ENCODE data around the gene FAM81B.

The FAM81B gene

GRCh38 chr5:95424526-95424925, 33.4 kb downstream of the FAM81B start:
- Histone ChIP-seq H3K4me1 (no peaks in the 10 kb centered on the region), H3K36me3 (no peaks in the 10 kb centered on the region), H3K27me3 (no peaks in the 10 kb centered on the region; the same call in 1 of the 2 replicates), H3K4me3 (ENCODE audit: low read depth, low read length) (no peak overlapping the region), H3K9me3 (no peaks in the 10 kb centered on the region)
- DNase-seq, result no peak
- TF ChIP-seq CTCF (IDR thresholded peaks at IDR 0.05; ENCODE audit: low read depth, low read length), result no peak

GRCh38 chr5:95426227-95426626, 35.1 kb downstream of the FAM81B start:
- DNase-seq, result no peak
- H3K4me3 ChIP-seq (ENCODE audit: low read depth, low read length), result no peak overlapping the region

GRCh38 chr5:95432779-95433178, 41.6 kb downstream of the FAM81B start:
- Histone ChIP-seq H3K4me1 (no peaks in the 10 kb centered on the region), H3K4me3 (ENCODE audit: low read depth, low read length) (no peak overlapping the region), H3K27me3 (peaks cover 4% of the 10 kb centered on the region; the same call in 1 of the 2 replicates), H3K9me3 (no peaks in the 10 kb centered on the region), H3K36me3 (no peaks in the 10 kb centered on the region)
- DNase-seq, result no peak
- TF ChIP-seq CTCF (IDR thresholded peaks at IDR 0.05; ENCODE audit: low read depth, low read length), result no peak

More at GRCh38 chr5:95426227-95426626, 35.1 kb downstream of the FAM81B start:
- Histone ChIP-seq H3K9me3 (no peaks in the 10 kb centered on the region), H3K4me1 (no peaks in the 10 kb centered on the region), H3K27me3 (no peaks in the 10 kb centered on the region; the same call in 1 of the 2 replicates), H3K36me3 (no peaks in the 10 kb centered on the region)
- no peak for TF ChIP-seq CTCF (IDR thresholded peaks at IDR 0.05; ENCODE audit: low read depth, low read length)

GRCh38 chr5:95439801-95440493, 48.8 kb downstream of the FAM81B start:
- TF ChIP-seq CTCF (IDR thresholded peaks at IDR 0.05; ENCODE audit: low read depth, low read length), result no peak
- H3K4me3 ChIP-seq (ENCODE audit: low read depth, low read length), result no peak overlapping the region
- no peak for DNase-seq
- peaks cover 26% of the 10 kb centered on the region for H3K27me3 ChIP-seq
- H3K36me3 ChIP-seq, result no peaks in the 10 kb centered on the region
- H3K4me1 ChIP-seq, result no peaks in the 10 kb centered on the region
- no peaks in the 10 kb centered on the region for H3K9me3 ChIP-seq

- H3K36me3 ChIP-seq, result no peaks in the 10 kb centered on the region
- TF ChIP-seq CTCF (IDR thresholded peaks at IDR 0.05; ENCODE audit: low read depth, low read length), result no peak
Measured at GRCh38 chr5:95440825-95441224, 49.7 kb downstream of the FAM81B start.

GRCh38 chr5:95441636-95442035, 50.5 kb downstream of the FAM81B start:
- Histone ChIP-seq H3K36me3 (no peaks in the 10 kb centered on the region), H3K4me1 (no peaks in the 10 kb centered on the region), H3K4me3 (ENCODE audit: low read depth, low read length) (no peak overlapping the region), H3K27me3 (peaks cover 24% of the 10 kb centered on the region), H3K9me3 (no peaks in the 10 kb centered on the region)
- TF ChIP-seq CTCF (IDR thresholded peaks at IDR 0.05; ENCODE audit: low read depth, low read length), result no peak
- DNase-seq, result no peak

More at GRCh38 chr5:95440825-95441224, 49.7 kb downstream of the FAM81B start:
- Histone ChIP-seq H3K4me3 (ENCODE audit: low read depth, low read length) (no peak overlapping the region), H3K9me3 (no peaks in the 10 kb centered on the region), H3K27me3 (peaks cover 24% of the 10 kb centered on the region), H3K4me1 (no peaks in the 10 kb centered on the region)
- no peak for DNase-seq
